Retinal pigment epithelial cell (primary cell): Measurements from ENCODE around the gene PRPS2.

Experiments
- DNase-seq: peaks from one replicate; pipeline ENCODE4 v3.0.0-alpha.2; 2010; ENCODE audit warnings: low read depth
- H3K4me3 ChIP-seq: 2 replicates; pipeline ENCODE4 v1.5.1; 2011; ENCODE audit warnings: mild to moderate bottlenecking, low read length, control low read depth, moderate library complexity
- TF ChIP-seq, protein P1 (sequence below): conservative IDR thresholded peaks from 2 replicates; pipeline ENCODE4 v1.5.1; 2011; ENCODE audit warnings: low read depth, low read length, control low read depth, inconsistent platforms

The PRPS2 gene

DNA sequence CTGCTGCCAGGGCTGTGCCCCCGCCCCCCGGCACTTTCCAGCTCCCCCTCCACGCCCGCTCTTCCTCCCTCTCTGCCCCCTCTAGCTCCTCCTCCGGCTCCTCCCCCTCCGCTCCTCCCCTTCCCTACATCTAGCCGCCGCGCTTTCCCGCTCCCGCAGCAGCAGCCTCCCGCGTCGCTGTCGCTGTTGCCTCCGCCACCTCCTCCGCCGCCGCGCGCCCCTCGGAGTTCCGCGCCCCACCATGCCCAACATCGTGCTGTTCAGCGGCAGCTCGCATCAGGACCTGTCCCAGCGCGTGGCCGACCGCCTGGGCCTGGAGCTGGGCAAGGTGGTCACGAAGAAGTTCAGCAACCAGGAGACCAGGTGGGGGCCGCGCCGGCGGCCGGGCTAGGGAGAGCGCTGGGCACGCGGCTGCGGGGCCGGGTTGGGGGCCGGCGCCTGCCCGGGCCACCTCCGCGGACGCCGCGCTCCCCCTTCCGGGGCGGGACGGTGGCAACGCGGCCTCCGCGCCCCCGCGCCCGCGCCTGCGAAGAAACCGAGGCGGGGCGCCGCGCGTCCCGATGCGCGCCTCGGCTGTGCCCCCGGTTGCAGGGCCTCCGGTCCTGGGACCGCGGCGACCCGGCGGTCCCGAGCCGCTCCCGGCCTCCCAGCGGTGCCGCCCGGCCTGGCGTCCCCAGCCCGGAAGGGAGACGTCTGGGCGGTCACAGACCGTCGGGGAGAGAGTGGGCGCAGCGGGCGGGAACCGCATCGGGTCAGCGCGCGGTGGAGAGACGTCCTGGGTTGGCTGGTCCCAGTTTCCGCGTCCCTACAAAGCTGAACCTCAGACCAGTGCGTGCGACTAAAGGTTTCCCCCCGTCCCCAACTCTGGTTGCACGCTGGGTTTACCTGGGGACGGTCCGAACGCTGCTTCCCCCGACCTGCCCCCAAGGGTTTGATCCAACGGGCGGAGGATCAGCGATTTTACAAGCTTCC is at the start of gene PRPS2:
Gene PRPS2, plus strand, starts transcription at position 156 of the 972 bp plus-strand sequence. Its CDS starts 86 bp downstream, at position 242.
- peak within 1 kb of the TSS; percentile 57 for H3K4me3 ChIP-seq
- no peak for DNase-seq
- TF ChIP-seq, protein P1, sequence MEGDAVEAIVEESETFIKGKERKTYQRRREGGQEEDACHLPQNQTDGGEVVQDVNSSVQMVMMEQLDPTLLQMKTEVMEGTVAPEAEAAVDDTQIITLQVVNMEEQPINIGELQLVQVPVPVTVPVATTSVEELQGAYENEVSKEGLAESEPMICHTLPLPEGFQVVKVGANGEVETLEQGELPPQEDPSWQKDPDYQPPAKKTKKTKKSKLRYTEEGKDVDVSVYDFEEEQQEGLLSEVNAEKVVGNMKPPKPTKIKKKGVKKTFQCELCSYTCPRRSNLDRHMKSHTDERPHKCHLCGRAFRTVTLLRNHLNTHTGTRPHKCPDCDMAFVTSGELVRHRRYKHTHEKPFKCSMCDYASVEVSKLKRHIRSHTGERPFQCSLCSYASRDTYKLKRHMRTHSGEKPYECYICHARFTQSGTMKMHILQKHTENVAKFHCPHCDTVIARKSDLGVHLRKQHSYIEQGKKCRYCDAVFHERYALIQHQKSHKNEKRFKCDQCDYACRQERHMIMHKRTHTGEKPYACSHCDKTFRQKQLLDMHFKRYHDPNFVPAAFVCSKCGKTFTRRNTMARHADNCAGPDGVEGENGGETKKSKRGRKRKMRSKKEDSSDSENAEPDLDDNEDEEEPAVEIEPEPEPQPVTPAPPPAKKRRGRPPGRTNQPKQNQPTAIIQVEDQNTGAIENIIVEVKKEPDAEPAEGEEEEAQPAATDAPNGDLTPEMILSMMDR, result no peak

DNA sequence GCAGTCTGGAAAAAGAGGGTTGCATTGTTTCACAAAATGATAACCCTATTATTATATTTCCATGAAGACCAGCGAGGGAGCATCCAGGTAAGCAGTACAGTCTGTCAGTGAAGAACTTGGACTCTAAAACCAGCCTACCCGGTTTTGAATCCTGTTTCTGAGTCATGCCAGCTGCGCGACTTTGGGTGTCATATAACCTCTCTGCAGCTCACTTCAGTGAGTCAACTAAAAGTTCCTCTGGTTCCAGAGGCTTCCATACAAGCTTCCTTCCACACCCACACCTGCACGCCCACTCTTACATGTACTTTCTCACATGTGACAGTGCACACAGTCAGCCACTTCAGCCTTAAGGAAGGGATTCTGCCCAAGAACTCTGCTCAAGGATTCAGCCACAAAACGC is 49.8 kb upstream of the PRPS2 start:
- TF ChIP-seq, protein P1, result no peak
- no peak for DNase-seq
- no peak overlapping the region for H3K4me3 ChIP-seq

DNA sequence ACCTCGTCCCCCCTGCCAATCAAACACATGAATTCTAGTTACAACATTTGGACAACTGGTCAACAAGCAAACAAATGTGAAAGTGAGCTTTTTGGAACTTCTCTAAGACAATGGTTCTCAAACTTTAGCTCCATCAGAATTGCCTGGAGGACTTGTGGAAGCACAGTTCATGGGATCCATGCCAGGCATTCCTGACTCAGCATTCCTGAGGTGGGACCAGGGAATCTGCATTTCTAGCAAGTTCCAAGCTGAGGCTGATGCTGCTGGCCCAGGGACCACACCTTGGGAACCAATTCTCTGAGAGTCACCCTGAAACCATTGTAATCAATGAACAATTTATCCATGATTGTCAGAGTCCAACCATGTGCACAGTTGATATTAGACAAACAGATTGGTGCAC is 43.8 kb upstream of the PRPS2 start:
- TF ChIP-seq, protein P1, result no peak
- DNase-seq, result no peak
- no peak overlapping the region for H3K4me3 ChIP-seq

DNA sequence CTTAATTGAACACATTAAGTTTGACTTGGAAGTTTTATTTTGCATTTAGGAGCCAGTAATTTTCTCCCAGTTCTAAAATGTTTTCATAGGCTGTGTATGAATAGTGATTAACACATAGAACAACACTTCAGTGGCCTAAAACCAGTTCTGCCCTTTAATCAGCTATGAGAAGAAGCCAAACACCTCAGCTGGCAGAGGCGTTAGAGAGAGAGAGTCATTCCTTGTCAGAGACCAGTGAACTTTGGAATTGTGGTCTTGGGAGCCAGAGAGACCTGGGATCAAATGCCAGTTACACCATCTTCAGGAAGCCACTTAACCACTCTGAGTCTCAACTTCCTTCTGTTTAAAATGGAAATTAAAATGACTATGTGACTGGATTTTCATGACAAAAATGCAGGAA is 39.3 kb upstream of the PRPS2 start:
- DNase-seq, result no peak
- TF ChIP-seq, protein P1, result no peak
- no peak overlapping the region for H3K4me3 ChIP-seq

DNA sequence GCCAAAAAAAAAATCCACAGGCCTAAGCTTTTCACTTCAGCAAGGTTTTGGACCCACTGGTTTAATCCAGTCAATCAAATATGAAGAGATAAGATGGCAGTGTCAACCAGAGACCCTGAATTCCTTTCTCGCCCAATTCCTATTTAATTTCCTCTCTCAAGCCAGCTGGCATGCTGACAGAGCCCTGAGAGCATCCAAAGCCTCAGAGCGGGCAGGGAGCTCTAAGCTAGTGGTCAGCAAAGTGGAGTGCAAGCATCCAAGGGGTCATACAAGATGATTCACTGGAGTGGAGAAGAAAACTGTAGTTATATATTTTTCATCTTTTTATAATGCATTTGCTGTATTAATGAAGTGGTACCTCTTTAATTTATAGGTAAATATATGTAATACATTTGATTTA is 37.8 kb upstream of the PRPS2 start:
- no peak for DNase-seq
- TF ChIP-seq, protein P1, result no peak
- H3K4me3 ChIP-seq, result no peak overlapping the region

DNA sequence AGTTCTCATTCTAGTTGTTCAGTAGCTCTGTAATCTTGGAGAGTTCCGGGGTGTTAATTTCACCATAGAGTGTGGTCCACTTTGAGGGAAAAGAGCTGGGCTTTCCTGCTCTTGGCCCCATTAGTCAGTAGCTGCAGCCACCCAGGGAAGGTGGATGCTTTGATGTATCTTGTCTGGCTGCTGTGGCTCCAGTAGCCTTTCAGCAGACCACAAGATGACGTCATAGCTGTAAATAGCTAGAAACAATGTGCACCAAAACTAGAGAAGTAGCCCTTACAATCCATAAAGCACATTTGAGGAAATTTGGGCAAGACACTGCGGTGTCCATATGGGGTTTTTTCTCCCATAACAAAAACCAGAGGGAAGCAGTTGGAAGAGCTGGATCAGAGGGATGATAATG is 32.9 kb upstream of the PRPS2 start:
- H3K4me3 ChIP-seq, result no peak overlapping the region
- TF ChIP-seq, protein P1, result no peak
- no peak for DNase-seq

DNA sequence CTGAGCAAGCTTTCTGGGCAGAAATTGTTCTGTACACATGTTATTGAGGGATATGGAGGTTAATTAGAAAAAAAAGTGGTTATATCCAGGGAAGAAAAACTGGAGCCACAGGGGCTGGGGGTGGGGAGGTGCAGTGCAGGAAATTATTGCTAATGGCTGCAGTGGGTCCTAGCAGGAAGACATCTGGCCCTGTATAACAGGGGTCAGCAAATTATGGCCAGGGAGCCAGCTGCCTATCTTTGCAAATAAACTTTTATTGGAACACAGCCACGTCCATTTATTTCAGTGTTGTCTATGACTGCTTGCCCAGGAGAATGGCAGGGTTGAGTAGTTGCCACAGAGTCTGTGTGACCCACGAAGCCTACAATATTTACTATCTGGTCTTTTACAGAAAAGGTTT is 23.4 kb upstream of the PRPS2 start:
- DNase-seq, result no peak
- TF ChIP-seq, protein P1, result no peak
- H3K4me3 ChIP-seq, result no peak overlapping the region
